ENCODE data around the gene EVC2.

EVC2 gene

DNA sequence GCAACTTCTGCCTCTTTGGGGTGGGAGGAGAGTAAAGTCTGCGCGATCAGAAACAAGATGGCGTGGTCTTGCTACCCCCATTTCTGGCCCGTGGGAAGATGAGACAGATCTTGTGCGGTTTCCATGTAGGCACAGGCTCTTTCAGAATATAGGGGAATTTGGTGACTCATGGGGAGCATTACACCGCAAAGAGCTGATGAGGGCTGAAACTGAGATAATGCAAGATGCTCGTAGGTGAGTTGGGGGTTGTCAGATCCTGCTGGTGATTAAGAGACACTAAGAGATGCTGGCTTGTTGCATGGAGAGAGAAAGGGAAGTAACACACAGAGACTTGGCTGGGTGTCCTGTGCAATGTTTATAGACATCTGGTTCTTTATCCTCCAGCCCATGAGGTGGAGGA is 4.2 kb upstream of the EVC2 start:
- Histone ChIP-seq H3K27ac (no peak overlapping the region), H3K36me3 (peaks cover 0 to 11% (median 5%) of the 10 kb centered on the region in 11 experiments; a peak in 3 of 22 replicates), H3K27me3 (no peaks in the 10 kb centered on the region), H4K20me1 (0 out of 22 replicates have a peak, but pooled peaks cover 0 to 6% (median 0%) of the 10 kb centered on the region in 11 experiments), H3K4me2 (peak overlapping the region in 10 of 11 experiments; percentile 61 to 88 (median 82); a peak in 18 of 22 replicates), H3K4me1 (peaks cover 2 to 36% (median 30%) of the 10 kb centered on the region in 10 experiments; a peak in 19 of 20 replicates), H3K9ac (no peak overlapping the region), H3K9me3 (replicated peaks in 1 of 11) (peaks cover 14 to 25% (median 19%) of the 10 kb centered on the region in 11 experiments), H3K4me3 (no peak overlapping the region)
- TF ChIP-seq Cebpa-rat (IDR thresholded peaks at IDR 0.05): no peak

DNA sequence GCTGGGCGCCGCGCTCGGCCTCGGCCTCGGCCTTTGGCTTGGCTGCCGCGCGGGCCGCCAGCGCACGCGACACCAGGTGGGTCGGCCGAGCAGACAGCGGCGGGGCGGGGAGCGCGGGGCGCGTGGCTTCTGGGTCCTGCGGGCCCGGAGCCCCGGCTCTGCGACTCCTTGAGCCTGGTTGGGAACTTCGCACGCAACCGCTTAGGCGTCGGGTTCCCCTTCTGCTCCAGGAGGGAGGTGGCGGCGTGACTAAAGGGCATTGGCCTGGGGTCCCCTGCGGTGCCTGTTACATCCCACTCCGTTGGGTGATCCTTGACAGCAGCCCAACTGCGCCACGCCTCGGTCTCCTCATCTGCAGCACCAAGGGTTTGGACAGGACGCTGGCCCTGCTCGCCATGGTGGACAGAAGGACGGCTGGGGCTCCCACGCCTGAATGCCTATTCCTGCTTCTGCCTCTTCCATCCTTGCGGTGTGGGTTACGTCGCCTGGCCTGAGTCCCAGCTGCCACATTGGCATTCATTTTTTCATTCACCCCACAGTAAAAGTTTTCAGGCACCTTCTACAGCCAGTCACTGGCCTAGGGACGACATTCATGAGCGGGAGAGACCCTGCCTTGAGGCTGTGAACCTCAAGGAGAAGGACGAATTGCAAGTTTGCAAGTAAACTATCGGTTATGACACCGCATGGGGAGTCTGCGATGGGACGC is 3.3 kb upstream of the EVC2 start:
- Histone ChIP-seq H3K27ac (peak overlapping the region in 9 of 11 experiments; percentile 33 to 62 (median 58); a peak in 16 of 22 replicates), H3K4me2 (peak overlapping the region; percentile 61 to 88 (median 81)), H3K9ac (peak overlapping the region; percentile 57 to 81 (median 74); a peak in 21 of 22 replicates), H3K9me3 (replicated peaks in 1 of 11) (peaks cover 14 to 25% (median 19%) of the 10 kb centered on the region in 11 experiments), H3K36me3 (peaks cover 0 to 11% (median 5%) of the 10 kb centered on the region in 11 experiments; a peak in 3 of 22 replicates), H4K20me1 (peaks cover 0 to 6% (median 0%) of the 10 kb centered on the region in 11 experiments; a peak in 1 of 22 replicates), H3K4me1 (peaks cover 7 to 45% (median 38%) of the 10 kb centered on the region in 10 experiments; a peak in 19 of 20 replicates), H3K27me3 (no peaks in the 10 kb centered on the region), H3K4me3 (peak overlapping the region; percentile 57 to 75 (median 68))
- no peak for TF ChIP-seq Cebpa-rat (IDR thresholded peaks at IDR 0.05)

DNA sequence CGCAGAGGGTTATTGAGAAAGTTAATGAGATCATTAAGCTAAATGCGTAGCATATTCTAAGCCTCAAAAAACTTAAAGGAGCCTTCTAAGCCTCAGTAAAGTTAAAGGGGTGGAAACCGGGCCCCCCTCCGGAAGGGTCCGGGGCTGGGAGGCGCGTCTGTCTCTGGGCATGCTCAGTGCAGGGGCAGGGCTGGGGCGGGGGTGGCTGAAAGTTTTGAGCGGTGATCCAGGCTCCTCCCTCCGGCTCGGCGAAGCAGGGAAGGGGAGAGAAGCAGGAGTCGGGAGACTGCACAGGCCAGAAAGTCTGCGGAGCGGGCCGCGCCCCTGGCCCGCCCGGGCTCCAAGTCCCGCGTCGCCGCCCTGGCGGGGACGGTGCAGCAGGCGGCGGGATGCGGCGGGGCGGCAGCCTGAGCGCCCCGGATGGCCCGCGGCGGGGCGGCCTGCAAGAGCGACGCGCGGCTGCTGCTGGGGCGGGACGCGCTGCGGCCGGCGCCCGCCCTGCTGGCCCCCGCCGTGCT is 2.7 kb upstream of the EVC2 start, which contains the start of gene EVC:
Gene EVC, plus strand, starts transcription at position 241 of the 518 bp plus-strand sequence. Its CDS starts 180 bp downstream, at position 421.
- H3K36me3 ChIP-seq: peaks cover 0 to 11% (median 5%) of the 10 kb centered on the region in 11 experiments; a peak in 3 of 22 replicates
- H3K27me3 ChIP-seq: no peaks in the 10 kb centered on the region
- H3K9me3 ChIP-seq (replicated peaks in 1 of 11): peaks cover 14 to 24% (median 18%) of the 10 kb centered on the region in 11 experiments
- peak within 1 kb of the TSS in 9 of 11 experiments; percentile 33 to 62 (median 58); a peak in 16 of 22 replicates for H3K27ac ChIP-seq
- TF ChIP-seq Cebpa-rat (IDR thresholded peaks at IDR 0.05): no peak
- H4K20me1 ChIP-seq: peaks cover 0 to 6% (median 0%) of the 10 kb centered on the region in 11 experiments; a peak in 1 of 22 replicates
- peaks cover 7 to 48% (median 41%) of the 10 kb centered on the region in 10 experiments; a peak in 19 of 20 replicates for H3K4me1 ChIP-seq
- peak within 1 kb of the TSS; percentile 57 to 75 (median 68) for H3K4me3 ChIP-seq
- peak within 1 kb of the TSS; percentile 57 to 81 (median 74); a peak in 21 of 22 replicates for H3K9ac ChIP-seq
- peak within 1 kb of the TSS; percentile 61 to 88 (median 81) for H3K4me2 ChIP-seq

DNA sequence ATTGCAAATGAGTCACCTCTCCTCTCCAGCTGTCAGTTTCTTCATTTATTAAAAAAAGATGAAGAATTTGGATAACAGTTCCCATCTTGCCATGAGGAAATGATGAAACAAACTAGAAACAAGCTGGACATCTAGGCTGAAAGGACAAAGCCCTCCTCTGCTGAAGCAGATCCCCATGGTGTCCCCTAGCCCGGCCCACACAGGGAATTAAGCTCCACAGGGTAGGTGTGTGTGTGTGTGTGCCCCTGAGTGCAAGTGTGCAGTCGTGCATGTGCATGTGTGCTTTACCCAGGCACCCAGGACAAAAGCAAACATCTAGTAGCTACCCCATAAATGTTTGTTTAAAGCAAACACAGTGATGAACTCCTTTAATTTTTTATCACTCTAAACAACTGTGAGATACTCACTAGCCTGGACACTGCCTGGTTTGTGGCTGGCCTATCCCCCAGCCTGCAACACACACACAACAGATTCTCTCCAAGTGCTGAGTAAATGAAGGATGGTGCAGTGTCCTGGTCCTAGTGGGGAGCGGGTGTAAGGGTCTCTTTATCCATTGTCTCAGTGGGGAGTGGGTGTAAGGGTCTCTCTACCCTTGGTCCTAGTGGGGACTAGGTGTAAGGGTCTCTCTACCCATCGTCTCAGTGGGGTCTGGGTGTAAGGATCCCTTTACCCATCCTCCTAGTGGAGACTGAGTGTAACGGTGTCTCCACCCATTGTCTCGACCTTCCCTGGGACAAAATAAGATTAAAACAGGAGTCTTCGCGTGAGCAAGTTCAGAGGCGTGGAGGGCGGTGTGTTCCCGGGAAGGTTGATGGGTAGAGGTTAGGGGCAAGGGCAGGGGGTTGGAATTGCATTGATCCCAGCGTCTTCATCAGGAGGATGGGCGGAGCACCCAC is 2.0 kb upstream of the EVC2 start:
- H3K9ac ChIP-seq: peak overlapping the region; percentile 57 to 81 (median 74); a peak in 19 of 22 replicates
- H3K4me1 ChIP-seq: peaks cover 7 to 51% (median 41%) of the 10 kb centered on the region in 10 experiments; a peak in 19 of 20 replicates
- peak overlapping the region in 9 of 11 experiments; percentile 29 to 62 (median 57); a peak in 12 of 22 replicates for H3K27ac ChIP-seq
- peaks cover 7 to 16% (median 15%) of the 10 kb centered on the region in 11 experiments for H3K9me3 ChIP-seq (replicated peaks in 1 of 11)
- H3K27me3 ChIP-seq: no peaks in the 10 kb centered on the region
- H4K20me1 ChIP-seq: peaks cover 0 to 6% (median 0%) of the 10 kb centered on the region in 11 experiments; a peak in 1 of 22 replicates
- TF ChIP-seq Cebpa-rat (IDR thresholded peaks at IDR 0.05): no peak
- H3K36me3 ChIP-seq: peaks cover 0 to 16% (median 5%) of the 10 kb centered on the region in 11 experiments; a peak in 4 of 22 replicates
- H3K4me2 ChIP-seq: peak overlapping the region; percentile 61 to 88 (median 81)
- peak overlapping the region; percentile 57 to 75 (median 68) for H3K4me3 ChIP-seq

DNA sequence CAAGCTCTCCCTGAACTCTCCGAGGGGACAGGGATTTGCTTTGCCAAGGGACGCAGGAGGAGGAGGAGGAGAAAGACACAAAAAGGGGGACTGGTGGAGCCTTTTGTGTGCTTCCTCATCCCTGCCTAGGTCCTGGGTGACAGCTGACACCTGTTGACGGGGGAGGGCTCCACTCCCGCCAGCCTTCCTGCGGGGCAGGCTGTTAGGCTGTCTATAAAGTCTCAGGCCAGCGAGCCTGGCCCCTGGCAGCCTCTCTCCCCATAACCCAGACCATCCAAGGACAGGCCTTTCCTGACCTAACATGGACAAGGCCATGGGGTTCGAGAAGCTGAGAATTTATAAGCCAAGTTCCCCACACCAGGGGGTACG is 832 bp upstream of the EVC2 start:
- TF ChIP-seq Cebpa-rat (IDR thresholded peaks at IDR 0.05): no peak
- Histone ChIP-seq H3K27ac (peak overlapping the region in 8 of 11 experiments; percentile 73 to 81 (median 76); a peak in 13 of 22 replicates), H3K4me3 (peak overlapping the region; percentile 55 to 80 (median 73); a peak in 13 of 20 replicates), H3K27me3 (no peaks in the 10 kb centered on the region), H3K36me3 (peaks cover 1 to 11% (median 6%) of the 10 kb centered on the region in 11 experiments; a peak in 16 of 22 replicates), H3K9ac (peak overlapping the region in 8 of 11 experiments; percentile 73 to 84 (median 81); a peak in 15 of 22 replicates), H3K9me3 (replicated peaks in 1 of 11) (peaks cover 4 to 12% (median 8%) of the 10 kb centered on the region in 11 experiments; a peak in 17 of 22 replicates), H3K4me2 (peak overlapping the region; percentile 63 to 88 (median 82)), H3K4me1 (peaks cover 7 to 51% (median 41%) of the 10 kb centered on the region in 10 experiments; a peak in 19 of 20 replicates), H4K20me1 (peaks cover 0 to 6% (median 0%) of the 10 kb centered on the region in 11 experiments; a peak in 1 of 22 replicates)

DNA sequence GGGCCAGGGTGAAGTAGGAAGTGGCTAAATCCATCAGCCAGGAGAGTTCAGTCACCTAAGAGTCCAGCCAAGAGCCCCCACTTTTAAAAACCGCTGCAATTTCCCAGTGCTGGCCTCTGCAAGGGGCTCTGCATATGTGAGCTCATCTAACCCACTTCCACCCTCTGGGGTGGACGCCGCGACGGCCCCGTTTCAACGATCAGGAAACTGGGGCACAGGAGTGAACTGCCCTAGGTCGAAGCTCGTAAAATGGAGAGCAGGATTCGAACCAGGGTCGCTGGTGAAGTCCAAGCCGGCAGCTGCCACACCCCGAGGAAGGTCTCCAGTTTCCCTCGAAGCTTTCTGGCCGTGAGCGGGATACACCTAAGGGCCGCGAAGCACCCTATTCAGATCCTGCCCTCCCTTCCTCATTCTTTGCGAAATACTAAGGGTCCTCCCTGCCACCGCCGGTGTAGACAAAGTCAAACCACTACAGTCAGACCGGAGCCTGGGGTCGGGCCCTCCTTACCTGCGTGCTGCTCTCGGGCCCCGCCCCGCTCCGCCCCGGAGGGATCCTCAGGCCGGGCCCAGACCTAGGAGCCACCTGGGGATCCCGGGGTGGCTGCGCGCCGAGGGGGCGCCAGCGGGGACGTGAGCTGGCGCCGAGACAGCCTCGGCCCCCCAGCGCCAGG is 446 bp downstream of the EVC2 start:
- H4K20me1 ChIP-seq: peaks cover 0 to 6% (median 0%) of the 10 kb centered on the region in 11 experiments; a peak in 1 of 22 replicates
- H3K4me3 ChIP-seq: peak overlapping the region; percentile 55 to 80 (median 73)
- peak overlapping the region; percentile 72 to 84 (median 79) for H3K9ac ChIP-seq
- peak overlapping the region; percentile 42 to 81 (median 75); a peak in 21 of 22 replicates for H3K27ac ChIP-seq
- peaks cover 5 to 21% (median 10%) of the 10 kb centered on the region in 11 experiments; a peak in 16 of 22 replicates for H3K36me3 ChIP-seq
- peaks cover 7 to 51% (median 41%) of the 10 kb centered on the region in 10 experiments; a peak in 19 of 20 replicates for H3K4me1 ChIP-seq
- peak overlapping the region; percentile 63 to 88 (median 82) for H3K4me2 ChIP-seq
- no peak for TF ChIP-seq Cebpa-rat (IDR thresholded peaks at IDR 0.05)
- peaks cover 5 to 15% (median 11%) of the 10 kb centered on the region in 11 experiments; a peak in 17 of 22 replicates for H3K9me3 ChIP-seq (replicated peaks in 1 of 11)
- no peaks in the 10 kb centered on the region for H3K27me3 ChIP-seq

DNA sequence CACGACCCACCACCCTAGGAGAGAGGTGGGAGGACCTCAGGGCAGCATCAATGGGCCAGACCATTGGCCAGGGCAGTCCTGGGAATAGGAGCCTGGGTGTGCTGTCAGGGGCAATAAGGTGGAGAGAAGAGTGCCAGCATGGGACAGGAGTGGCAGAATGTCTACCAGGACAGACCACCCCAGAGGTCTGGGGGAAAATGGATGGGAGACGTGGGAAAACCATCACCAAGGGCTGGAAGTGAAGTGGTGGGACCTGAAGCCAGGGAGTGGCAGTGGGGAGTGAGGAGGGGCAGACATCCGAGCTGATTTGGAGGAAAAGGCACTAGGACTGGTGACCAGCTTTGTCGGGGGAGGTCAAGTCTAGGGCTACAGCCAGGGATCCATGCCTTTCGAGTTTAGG is 993 bp downstream of the EVC2 start:
- TF ChIP-seq Cebpa-rat (IDR thresholded peaks at IDR 0.05): no peak
- peaks cover 5 to 15% (median 11%) of the 10 kb centered on the region in 11 experiments; a peak in 17 of 22 replicates for H3K9me3 ChIP-seq (replicated peaks in 1 of 11)
- peaks cover 5 to 27% (median 11%) of the 10 kb centered on the region in 11 experiments; a peak in 17 of 22 replicates for H3K36me3 ChIP-seq
- peaks cover 0 to 4% (median 0%) of the 10 kb centered on the region in 11 experiments; a peak in 1 of 22 replicates for H4K20me1 ChIP-seq
- peak overlapping the region; percentile 55 to 80 (median 73) for H3K4me3 ChIP-seq
- H3K4me1 ChIP-seq: peaks cover 7 to 48% (median 38%) of the 10 kb centered on the region in 10 experiments; a peak in 19 of 20 replicates
- peak overlapping the region in 4 of 11 experiments; percentile 75 to 81 (median 77); a peak in 6 of 22 replicates for H3K27ac ChIP-seq
- no peaks in the 10 kb centered on the region for H3K27me3 ChIP-seq
- peak overlapping the region; percentile 72 to 84 (median 79); a peak in 20 of 22 replicates for H3K9ac ChIP-seq
- H3K4me2 ChIP-seq: peak overlapping the region; percentile 63 to 88 (median 82)

Measured in BLaER1 treated with 17β-estradiol and CSF1 and Interleukin-3, amounts not matched to agents 10 nM and 100 nM (cell line).